Activated CD4-positive, alpha-beta T cell treated with anti-CD3 and anti-CD28 coated beads for 36 hours (primary cell): ENCODE measurements around the gene CA10. TPM values are rescaled to one million over a fixed set of nuclear protein-coding genes. Genes with fewer than 3 reads are reported as not detected.
A peak's percentile ranks its signal among the peaks of the same experiment; 100 is the strongest.

Source experiments
- ATAC-seq: fragments of 200-7000 bp; cut with Tn5 transposase; one replicate; pipeline ENCODE4 v1.10.0; 2021; ENCODE audit warnings: mild to moderate bottlenecking, moderate library complexity
- CTCF ChIA-PET: fragments of 350-600 bp; sonication (Branson Sonifier 250); formaldehyde crosslinking; loops from one replicate; lab custom pipeline; 2021; ENCODE audit warnings: antibody characterized with exemption; lab: Charles Lee
- POLR2A ChIA-PET: fragments of 350-600 bp; sonication (Branson Sonifier 250); formaldehyde crosslinking; loops from one replicate; lab custom pipeline; 2021; ENCODE audit warnings: antibody characterized with exemption, inconsistent platforms; lab: Charles Lee
- DNase-seq: peaks from one replicate; pipeline ENCODE4 v3.0.0-alpha.2; 2020
- H3K27ac Mint-ChIP-seq: one replicate; pipeline ENCODE4 v1.8.0; 2021; ENCODE audit warnings: mixed read lengths
- H3K27me3 Mint-ChIP-seq: one replicate; pipeline ENCODE4 v1.8.0; 2021; ENCODE audit warnings: mixed read lengths
- H3K36me3 Mint-ChIP-seq: one replicate; pipeline ENCODE4 v1.8.0; 2021; ENCODE audit warnings: low read depth, mixed read lengths
- H3K4me1 Mint-ChIP-seq: one replicate; pipeline ENCODE4 v1.8.0; 2021; ENCODE audit warnings: mixed read lengths
- H3K4me3 Mint-ChIP-seq: one replicate; pipeline ENCODE4 v1.8.0; 2021; ENCODE audit warnings: mild to moderate bottlenecking, moderate library complexity, mixed read lengths
- H3K9me3 Mint-ChIP-seq: one replicate; pipeline ENCODE4 v1.8.0; 2021; ENCODE audit warnings: low read depth, mixed read lengths
- intact Hi-C, 2 experiments: fragments of 100-400 bp; cut with DNase I in 1 of 2; cut with micrococcal nuclease in 1 of 2; formaldehyde crosslinking; loops; one replicate each; pipeline versions ENCODE4 v1.14.2 to v1.15.1; 2022 to 2024; cut with DNase I, micrococcal nuclease
- total RNA-seq, 2 experiments: library from RNA; stranded (reverse); gene quantifications; one replicate each; pipeline ENCODE4 v1.2.3, GENCODE V29; 2021

The CA10 gene
- total RNA-seq, 2 experiments from 2014 or later = not detected

- Mint-ChIP-seq H3K4me3 (no peak overlapping the region), H3K27ac (no peak overlapping the region), H3K36me3 (no peaks in the 10 kb centered on the region), H3K9me3 (no peaks in the 10 kb centered on the region), H3K27me3 (peaks cover 11% of the 10 kb centered on the region), H3K4me1 (no peaks in the 10 kb centered on the region)
- ChIA-PET POLR2A (no interaction called here), CTCF (interaction anchor here (0.5 to 2.3 kb wide), 16 partner anchors 12 to 389 kb away, joined by 3 to 16 read pairs (median 4); no protein-coding TSS in a partner anchor)
- intact Hi-C loops = loop anchor here (1.0 to 5.0 kb wide), 4 partner anchors 245 to 736 kb away; no protein-coding TSS in a partner anchor
- no peak for ATAC-seq
- DNase-seq = peak; percentile 67
Observed at GRCh38 chr17:52106638-52107261, 51.8 kb downstream of the CA10 start.

- no peak for ATAC-seq
- ChIA-PET CTCF (interaction anchor here (0.7 to 2.3 kb wide), 12 partner anchors 8 to 388 kb away, joined by 3 to 16 read pairs (median 4); no protein-coding TSS in a partner anchor), POLR2A (no interaction called here)
- Mint-ChIP-seq H3K27ac (no peak overlapping the region), H3K9me3 (no peaks in the 10 kb centered on the region), H3K27me3 (peaks cover 11% of the 10 kb centered on the region), H3K4me3 (no peak overlapping the region), H3K36me3 (no peaks in the 10 kb centered on the region), H3K4me1 (no peaks in the 10 kb centered on the region)
- intact Hi-C loops = loop anchor here (1.0 to 5.0 kb wide), 4 partner anchors 245 to 735 kb away; no protein-coding TSS in a partner anchor
- no peak for DNase-seq
Observed at GRCh38 chr17:52106072-52106471, 52.4 kb downstream of the CA10 start.

- Mint-ChIP-seq H3K4me1 (no peaks in the 10 kb centered on the region), H3K9me3 (no peaks in the 10 kb centered on the region), H3K36me3 (no peaks in the 10 kb centered on the region), H3K27ac (no peak overlapping the region), H3K4me3 (no peak overlapping the region), H3K27me3 (peaks cover 11% of the 10 kb centered on the region)
- POLR2A ChIA-PET = no interaction called here
- DNase-seq = no peak
- intact Hi-C loops = loop anchor here in 1 of 2 experiments (5.0 kb wide), 1 partner anchor 733 kb away; no protein-coding TSS in a partner anchor
- CTCF ChIA-PET = interaction anchor here (0.7 to 2.3 kb wide), 9 partner anchors 9 to 1499 kb away, joined by 3 to 16 read pairs (median 4); no protein-coding TSS in a partner anchor
- ATAC-seq = no peak
Observed at GRCh38 chr17:52105591-52105990, 52.9 kb downstream of the CA10 start.

GRCh38 chr17:52096056-52096455, 62.5 kb downstream of the CA10 start:
- no peak overlapping the region for H3K4me3 Mint-ChIP-seq
- ChIA-PET CTCF (no interaction called here), POLR2A (interaction anchor here (0.6 kb wide), 1 partner anchor 543 kb away, joined by 4 read pairs; no protein-coding TSS in a partner anchor)

GRCh38 chr17:52084176-52084575, 74.3 kb downstream of the CA10 start:
- Mint-ChIP-seq H3K4me1 (no peaks in the 10 kb centered on the region), H3K9me3 (no peaks in the 10 kb centered on the region), H3K27ac (no peak overlapping the region), H3K36me3 (no peaks in the 10 kb centered on the region), H3K4me3 (no peak overlapping the region), H3K27me3 (peaks cover 6% of the 10 kb centered on the region)
- DNase-seq (no peak), ATAC-seq (no peak)
- ChIA-PET POLR2A (no interaction called here), CTCF (no interaction called here)
- intact Hi-C loops = no loop called here

More at GRCh38 chr17:52096056-52096455, 62.5 kb downstream of the CA10 start:
- intact Hi-C loops = no loop called here
- Mint-ChIP-seq H3K9me3 (no peaks in the 10 kb centered on the region), H3K4me1 (no peaks in the 10 kb centered on the region), H3K36me3 (no peaks in the 10 kb centered on the region), H3K27me3 (peaks cover 6% of the 10 kb centered on the region), H3K27ac (no peak overlapping the region)
- no peak for DNase-seq
- ATAC-seq = no peak

GRCh38 chr17:52079496-52079895, 79.0 kb downstream of the CA10 start:
- Mint-ChIP-seq H3K27ac (no peak overlapping the region), H3K4me1 (no peaks in the 10 kb centered on the region), H3K27me3 (no peaks in the 10 kb centered on the region), H3K9me3 (no peaks in the 10 kb centered on the region), H3K36me3 (no peaks in the 10 kb centered on the region), H3K4me3 (no peak overlapping the region)
- intact Hi-C loops = no loop called here
- CTCF ChIA-PET = interaction anchor here (0.6 kb wide), 1 partner anchor 145 kb away, joined by 4 read pairs; no protein-coding TSS in a partner anchor
- no peak for ATAC-seq
- POLR2A ChIA-PET = no interaction called here
- DNase-seq = no peak

- H3K4me3 Mint-ChIP-seq = no peak overlapping the region
- no peaks in the 10 kb centered on the region for H3K36me3 Mint-ChIP-seq
- no peaks in the 10 kb centered on the region for H3K4me1 Mint-ChIP-seq
- DNase-seq (no peak), ATAC-seq (no peak)
- H3K9me3 Mint-ChIP-seq = no peaks in the 10 kb centered on the region
- intact Hi-C loops = no loop called here
- ChIA-PET CTCF (no interaction called here), POLR2A (no interaction called here)
- H3K27me3 Mint-ChIP-seq = no peaks in the 10 kb centered on the region
- H3K27ac Mint-ChIP-seq = no peak overlapping the region
Observed at GRCh38 chr17:52071712-52072111, 86.8 kb downstream of the CA10 start.

- CTCF ChIA-PET = no interaction called here
- H3K27ac Mint-ChIP-seq = no peak overlapping the region
- H3K27me3 Mint-ChIP-seq = no peaks in the 10 kb centered on the region
- H3K4me1 Mint-ChIP-seq = no peaks in the 10 kb centered on the region
- peaks cover 3% of the 10 kb centered on the region for H3K9me3 Mint-ChIP-seq
- ATAC-seq (no peak), DNase-seq (no peak)
- H3K4me3 Mint-ChIP-seq = no peak overlapping the region
- no peaks in the 10 kb centered on the region for H3K36me3 Mint-ChIP-seq
- POLR2A ChIA-PET = no interaction called here
- intact Hi-C loops = no loop called here
Observed at GRCh38 chr17:52064791-52065211, 93.7 kb downstream of the CA10 start.

- intact Hi-C loops = no loop called here
- DNase-seq (no peak), ATAC-seq (no peak)
- no peaks in the 10 kb centered on the region for H3K4me1 Mint-ChIP-seq
- ChIA-PET CTCF (no interaction called here), POLR2A (no interaction called here)
- H3K27me3 Mint-ChIP-seq = no peaks in the 10 kb centered on the region
- H3K36me3 Mint-ChIP-seq = no peaks in the 10 kb centered on the region
- H3K4me3 Mint-ChIP-seq = no peak overlapping the region
- no peak overlapping the region for H3K27ac Mint-ChIP-seq
- no peaks in the 10 kb centered on the region for H3K9me3 Mint-ChIP-seq
Observed at GRCh38 chr17:52049496-52049895, 109.0 kb downstream of the CA10 start.

- Mint-ChIP-seq H3K9me3 (no peaks in the 10 kb centered on the region), H3K27me3 (no peaks in the 10 kb centered on the region), H3K27ac (no peak overlapping the region), H3K4me3 (no peak overlapping the region), H3K36me3 (no peaks in the 10 kb centered on the region), H3K4me1 (no peaks in the 10 kb centered on the region)
- DNase-seq (no peak), ATAC-seq (no peak)
- ChIA-PET POLR2A (no interaction called here), CTCF (no interaction called here)
- intact Hi-C loops = no loop called here
Observed at GRCh38 chr17:52049051-52049450, 109.5 kb downstream of the CA10 start.

GRCh38 chr17:52048137-52048898, 110.2 kb downstream of the CA10 start:
- no peaks in the 10 kb centered on the region for H3K36me3 Mint-ChIP-seq
- H3K27me3 Mint-ChIP-seq = no peaks in the 10 kb centered on the region
- ATAC-seq (no peak), DNase-seq (no peak)
- no peaks in the 10 kb centered on the region for H3K9me3 Mint-ChIP-seq
- no peak overlapping the region for H3K4me3 Mint-ChIP-seq
- H3K27ac Mint-ChIP-seq = no peak overlapping the region
- intact Hi-C loops = no loop called here
- POLR2A ChIA-PET = no interaction called here
- CTCF ChIA-PET = no interaction called here
- H3K4me1 Mint-ChIP-seq = no peaks in the 10 kb centered on the region
